HepG2 (cell line): ENCODE results near the gene GNB4. TPM values are rescaled to one million over a fixed set of nuclear protein-coding genes. Genes with fewer than 3 reads are reported as not detected.

Source experiments
- ARHGAP35 ChIP-seq: sonication (generic); formaldehyde crosslinking; IDR thresholded peaks from 2 replicates; pipeline ENCODE4 v1.9.0; 2022; ENCODE audit warnings: mild to moderate bottlenecking, inconsistent platforms, moderate library complexity, missing genetic modification reagents, borderline replicate concordance
- CREB3 ChIP-seq: sonication (generic); formaldehyde crosslinking; IDR thresholded peaks from 2 replicates; pipeline ENCODE4 v1.5.0; 2020; ENCODE audit warnings: missing genetic modification reagents
- FOSL2 ChIP-seq: sonication (generic); formaldehyde crosslinking; IDR thresholded peaks from 2 replicates; pipeline ENCODE4 v1.4.0; 2020; ENCODE audit warnings: missing genetic modification reagents
- FOXC1 ChIP-seq: sonication (generic); formaldehyde crosslinking; IDR thresholded peaks from 2 replicates; pipeline ENCODE4 v1.8.0; 2022; ENCODE audit warnings: mild to moderate bottlenecking, missing genetic modification reagents, borderline replicate concordance
- HMGXB3 ChIP-seq: sonication (generic); formaldehyde crosslinking; IDR thresholded peaks from 2 replicates; pipeline ENCODE4 v1.4.0; 2020; ENCODE audit warnings: missing genetic modification reagents, borderline replicate concordance
- HOXA9 ChIP-seq: sonication (generic); formaldehyde crosslinking; IDR thresholded peaks from 2 replicates; pipeline ENCODE4 v1.8.1; 2022; ENCODE audit warnings: missing genetic modification reagents, mild to moderate bottlenecking, moderate library complexity, borderline replicate concordance
- KLF9 ChIP-seq: IDR thresholded peaks from 2 replicates; pipeline ENCODE4 v1.6.1; 2016; ENCODE audit warnings: low read depth
- MAFG ChIP-seq: sonication (generic); formaldehyde crosslinking; IDR thresholded peaks from 2 replicates; pipeline ENCODE4 v1.5.1; 2020; ENCODE audit warnings: mild to moderate bottlenecking, missing genetic modification reagents
- NFIB ChIP-seq: sonication (generic); formaldehyde crosslinking; IDR thresholded peaks from 2 replicates; pipeline ENCODE4 v1.9.0; 2021; ENCODE audit warnings: missing genetic modification reagents, mild to moderate bottlenecking, borderline replicate concordance
- ONECUT2 ChIP-seq: sonication (generic); formaldehyde crosslinking; IDR thresholded peaks from 2 replicates; pipeline ENCODE4 v1.4.0; 2020; ENCODE audit warnings: missing genetic modification reagents
- SRSF4 ChIP-seq: fragments of 200-400 bp; formaldehyde crosslinking; IDR thresholded peaks from one replicate; pipeline ENCODE4 v1.6.1; 2018; ENCODE audit warnings: mild to moderate bottlenecking, low read depth, low read length, moderate library complexity; ENCODE audit not compliant: poor library complexity, severe bottlenecking
- ZBTB10 ChIP-seq: sonication (generic); formaldehyde crosslinking; IDR thresholded peaks from 2 replicates; pipeline ENCODE4 v1.4.0; 2020; ENCODE audit warnings: missing genetic modification reagents, borderline replicate concordance
- ZNF496 ChIP-seq: sonication (generic); formaldehyde crosslinking; IDR thresholded peaks from 2 replicates; pipeline ENCODE4 v1.8.1; 2023; ENCODE audit warnings: mild to moderate bottlenecking, moderate library complexity, missing genetic modification reagents; ENCODE audit not compliant: insufficient replicate concordance
- ZNF598 ChIP-seq: sonication (generic); formaldehyde crosslinking; IDR thresholded peaks from 2 replicates; pipeline ENCODE4 v1.5.1; 2020; ENCODE audit warnings: mild to moderate bottlenecking, missing genetic modification reagents, borderline replicate concordance
- ZNF740 ChIP-seq: sonication (generic); formaldehyde crosslinking; IDR thresholded peaks from 2 replicates; pipeline ENCODE4 v1.4.0; 2020; ENCODE audit warnings: missing genetic modification reagents
- ZNF83 ChIP-seq: sonication (generic); formaldehyde crosslinking; IDR thresholded peaks from 2 replicates; pipeline ENCODE4 v1.4.0; 2020; ENCODE audit warnings: missing genetic modification reagents, mild to moderate bottlenecking, borderline replicate concordance
- ZUFSP ChIP-seq: sonication (generic); formaldehyde crosslinking; IDR thresholded peaks from 2 replicates; pipeline ENCODE4 v1.9.0; 2021; ENCODE audit warnings: missing genetic modification reagents, mild to moderate bottlenecking, borderline replicate concordance
- polyA plus RNA-seq, 8 experiments: library from polyadenylated mRNA; depleted of rRNA in 3 of 8; stranded (reverse) in 7 of 8; unstranded in 1 of 8; fragments of >200 nt; fragmentation: Illumina TruSeq in 4 of 8; extraction: Trizol in 4 of 8; gene quantifications; 2 replicates each; pipeline versions ENCODE4 v1.2.1 to v1.2.3, GENCODE V29; 2011 to 2016; ENCODE audit warnings: low read depth in 4 of 8, missing spikeins in 1 of 8, mixed read lengths in 1 of 8; ENCODE audit not compliant: insufficient read depth in 1 of 8
- total RNA-seq, 5 experiments: library from RNA; depleted of rRNA; stranded (reverse); fragments of >200 nt; fragmentation: Illumina TruSeq; extraction: Trizol; gene quantifications; 2 replicates each; pipeline ENCODE4 v1.2.3, GENCODE V29; 2016; ENCODE audit warnings: low read depth in 1 of 5

GNB4 gene
- total and polyA plus RNA-seq, 2 of the 13 experiments (the other 11 are each of a cell fraction or from before 2014, with no cell fraction given), result 0.07 to 0.13 TPM

- TF ChIP-seq HMGXB3 (CRISPR knock-in tag) (peak; percentile 15; the same call in 1 of the 2 replicates), ZNF496 (CRISPR knock-in tag) (no peak), ZNF598 (CRISPR knock-in tag) (peak; percentile 85; the same call in 1 of the 2 replicates), KLF9 (CRISPR knock-in tag) (0 out of 2 replicates have a peak, but pooled peaks have one; percentile 23), ONECUT2 (CRISPR knock-in tag) (peak; percentile 48; the same call in 1 of the 2 replicates), ZUFSP (CRISPR knock-in tag) (no peak), ZBTB10 (CRISPR knock-in tag) (no peak), FOXC1 (CRISPR knock-in tag) (no peak), FOSL2 (CRISPR knock-in tag) (peak; percentile 36; the same call in 1 of the 2 replicates), NFIB (CRISPR knock-in tag) (no peak), SRSF4 (no peak), ARHGAP35 (CRISPR knock-in tag) (peak; percentile 65; the same call in 1 of the 2 replicates), ZNF740 (CRISPR knock-in tag) (peak; percentile 18; the same call in 1 of the 2 replicates), MAFG (CRISPR knock-in tag) (no peak), ZNF83 (no peak), CREB3 (CRISPR knock-in tag) (no peak), HOXA9 (CRISPR knock-in tag) (no peak)
Measured at GRCh38 chr3:179347345-179348194, 103.7 kb downstream of the GNB4 start, which contains the start of gene MFN1 (continued).
